WI38 (cell line): Measurements from ENCODE around the gene ERFE.
A peak's percentile ranks its signal among the peaks of the same experiment; 100 is the strongest.
"Not testable (repeated sequence)": the region's sequence is repeated elsewhere in the genome, so short reads cannot be mapped to it uniquely, and the experiment has no call there.

Experiments used
- H3K4me3 ChIP-seq: 2 replicates; pipeline ENCODE4 v1.5.1; 2011; ENCODE audit warnings: low read depth, mild to moderate bottlenecking, control low read depth, low read length
- TF ChIP-seq, protein P1 (sequence below): IDR thresholded peaks from 2 replicates; pipeline ENCODE4 v1.5.1; 2012; ENCODE audit warnings: low read depth, mild to moderate bottlenecking, control low read depth, low read length

The ERFE gene, protein sequence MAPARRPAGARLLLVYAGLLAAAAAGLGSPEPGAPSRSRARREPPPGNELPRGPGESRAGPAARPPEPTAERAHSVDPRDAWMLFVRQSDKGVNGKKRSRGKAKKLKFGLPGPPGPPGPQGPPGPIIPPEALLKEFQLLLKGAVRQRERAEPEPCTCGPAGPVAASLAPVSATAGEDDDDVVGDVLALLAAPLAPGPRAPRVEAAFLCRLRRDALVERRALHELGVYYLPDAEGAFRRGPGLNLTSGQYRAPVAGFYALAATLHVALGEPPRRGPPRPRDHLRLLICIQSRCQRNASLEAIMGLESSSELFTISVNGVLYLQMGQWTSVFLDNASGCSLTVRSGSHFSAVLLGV

DNA sequence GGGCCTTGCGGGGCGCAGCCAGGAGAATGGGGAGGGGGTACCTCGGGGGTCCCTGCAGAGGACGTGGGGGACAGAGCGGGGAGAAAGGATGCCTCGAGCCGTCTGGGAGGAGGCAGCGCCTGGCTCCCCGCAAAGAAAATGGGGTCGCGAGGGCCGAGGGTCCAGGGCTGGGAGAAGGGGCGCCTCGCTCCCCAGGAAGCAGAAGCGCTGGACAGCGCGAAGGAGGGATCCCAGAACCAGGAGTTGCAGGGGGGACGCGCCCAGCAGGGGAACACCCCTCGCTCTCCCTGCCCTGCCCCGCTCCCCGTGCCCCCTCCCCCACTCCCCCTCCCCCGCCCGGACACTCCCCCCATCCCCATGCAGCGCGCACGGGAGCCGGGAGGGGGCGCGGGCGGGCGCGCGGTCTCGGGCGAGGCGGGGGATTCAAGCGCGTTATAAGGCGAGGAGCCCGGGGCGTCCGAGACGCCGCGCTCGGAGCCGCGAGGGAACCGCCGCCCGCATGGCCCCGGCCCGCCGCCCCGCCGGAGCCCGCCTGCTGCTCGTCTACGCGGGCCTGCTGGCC is at the start of gene ERFE:
Gene ERFE, plus strand, starts transcription at position 462 of the 562 bp plus-strand sequence. Its CDS starts 38 bp downstream, at position 500.
- peak within 1 kb of the TSS; percentile 56 for H3K4me3 ChIP-seq
- TF ChIP-seq, protein P1, sequence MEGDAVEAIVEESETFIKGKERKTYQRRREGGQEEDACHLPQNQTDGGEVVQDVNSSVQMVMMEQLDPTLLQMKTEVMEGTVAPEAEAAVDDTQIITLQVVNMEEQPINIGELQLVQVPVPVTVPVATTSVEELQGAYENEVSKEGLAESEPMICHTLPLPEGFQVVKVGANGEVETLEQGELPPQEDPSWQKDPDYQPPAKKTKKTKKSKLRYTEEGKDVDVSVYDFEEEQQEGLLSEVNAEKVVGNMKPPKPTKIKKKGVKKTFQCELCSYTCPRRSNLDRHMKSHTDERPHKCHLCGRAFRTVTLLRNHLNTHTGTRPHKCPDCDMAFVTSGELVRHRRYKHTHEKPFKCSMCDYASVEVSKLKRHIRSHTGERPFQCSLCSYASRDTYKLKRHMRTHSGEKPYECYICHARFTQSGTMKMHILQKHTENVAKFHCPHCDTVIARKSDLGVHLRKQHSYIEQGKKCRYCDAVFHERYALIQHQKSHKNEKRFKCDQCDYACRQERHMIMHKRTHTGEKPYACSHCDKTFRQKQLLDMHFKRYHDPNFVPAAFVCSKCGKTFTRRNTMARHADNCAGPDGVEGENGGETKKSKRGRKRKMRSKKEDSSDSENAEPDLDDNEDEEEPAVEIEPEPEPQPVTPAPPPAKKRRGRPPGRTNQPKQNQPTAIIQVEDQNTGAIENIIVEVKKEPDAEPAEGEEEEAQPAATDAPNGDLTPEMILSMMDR = 0 out of 2 replicates have a peak, but pooled peaks have one; percentile 21

- no peak overlapping the region for H3K4me3 ChIP-seq
- TF ChIP-seq, protein P1 = no peak
Measured at GRCh38 chr2:238113611-238114010, 45.2 kb upstream of the ERFE start.

GRCh38 chr2:238114331-238114841 is 44.4 kb upstream of the ERFE start:
- H3K4me3 ChIP-seq = no peak overlapping the region
- TF ChIP-seq, protein P1 = no peak

DNA sequence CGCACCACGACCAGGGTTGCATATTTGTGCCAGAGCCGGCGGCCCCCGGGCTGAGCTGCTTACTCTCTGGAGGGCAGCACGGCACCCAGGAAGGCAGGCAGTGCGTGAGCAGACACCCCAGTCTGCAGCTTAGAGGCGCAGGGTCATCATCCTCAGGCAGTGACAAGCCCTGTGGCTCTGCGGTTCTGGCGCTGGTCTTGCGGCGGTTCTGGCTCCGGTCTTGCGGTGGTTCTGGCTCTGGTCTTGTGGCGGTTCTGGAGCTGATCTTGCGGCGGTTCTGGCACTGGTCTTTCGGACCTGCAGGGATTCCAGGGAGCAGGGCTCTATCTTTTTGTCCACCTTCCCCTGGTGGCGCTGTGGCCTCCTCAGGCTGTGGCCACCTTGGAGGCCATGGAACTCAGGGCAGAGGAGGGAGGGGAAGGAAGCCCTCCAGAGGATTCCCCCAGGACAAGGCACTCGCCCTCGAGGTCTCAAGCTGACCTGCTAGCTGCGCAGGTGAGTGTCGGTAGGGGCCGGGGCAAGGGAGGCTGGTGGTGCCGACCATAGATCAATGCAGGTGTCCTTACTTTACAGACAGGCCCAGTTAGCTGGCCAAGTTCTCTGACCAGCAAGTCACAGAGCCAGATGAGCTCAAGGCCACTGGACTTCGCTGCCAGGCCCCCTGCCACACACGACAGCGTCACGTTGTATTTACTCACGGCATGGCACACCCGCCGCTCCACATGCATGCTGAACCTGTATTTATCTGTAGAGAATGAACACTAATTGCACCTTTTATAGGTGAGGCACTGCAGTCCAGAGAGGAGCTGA is 43.7 kb upstream of the ERFE start:
- TF ChIP-seq, protein P1 = no peak
- H3K4me3 ChIP-seq = no peak overlapping the region

- H3K4me3 ChIP-seq = not testable (repeated sequence)
Measured at GRCh38 chr2:238115709-238116108, 43.1 kb upstream of the ERFE start.

DNA sequence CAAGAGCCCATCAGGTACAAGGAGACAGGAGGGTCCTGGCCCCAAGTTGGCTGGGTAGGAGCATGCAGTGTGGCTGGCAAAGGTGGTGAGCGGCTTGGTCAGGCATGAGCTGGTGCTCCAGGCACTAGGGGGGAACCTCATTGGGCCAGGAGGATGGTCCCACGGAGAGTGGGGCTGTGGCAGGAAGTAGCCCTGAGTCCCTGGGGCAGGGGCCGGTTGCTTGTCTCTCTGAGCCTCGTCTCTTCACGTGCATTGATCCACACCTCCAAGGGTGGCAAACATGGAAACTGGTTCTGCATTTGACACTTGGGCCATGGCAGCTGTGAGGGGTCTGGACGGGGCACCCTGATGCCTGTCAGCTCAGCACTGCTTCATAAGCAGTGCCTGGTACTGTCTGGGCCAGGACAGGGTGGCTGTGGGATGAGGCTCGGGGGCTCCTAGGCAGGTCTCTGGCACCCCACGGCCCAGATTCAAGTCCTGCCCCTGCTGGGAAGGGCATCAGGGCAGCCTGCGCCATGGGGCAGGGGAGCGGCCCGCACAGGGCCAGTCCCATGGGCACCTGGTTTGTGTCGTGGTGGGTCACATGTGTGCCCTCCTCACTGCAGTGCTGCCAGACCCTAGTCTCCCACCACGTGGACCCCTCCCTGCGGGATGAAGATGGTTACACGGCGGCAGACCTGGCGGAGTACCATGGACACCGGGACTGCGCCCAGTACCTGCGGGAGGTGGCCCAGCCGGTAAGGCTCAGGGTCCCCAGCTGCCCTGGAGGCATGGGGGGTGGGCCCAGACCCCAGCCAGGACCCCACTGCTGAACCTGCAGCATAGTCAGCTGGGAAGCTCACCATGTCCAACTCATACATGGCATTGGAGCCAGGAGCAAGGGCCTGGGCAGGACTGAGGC is 42.2 kb upstream of the ERFE start:
- TF ChIP-seq, protein P1 = no peak
- H3K4me3 ChIP-seq = no peak overlapping the region
